Iris pigment epithelial cell (primary cell): ENCODE data around the gene PEAK1.

ENCODE experiments used
- DNase-seq: peaks from one replicate; pipeline ENCODE4 v3.0.0-alpha.2; 2011; ENCODE audit warnings: low read depth

PEAK1 gene

DNA sequence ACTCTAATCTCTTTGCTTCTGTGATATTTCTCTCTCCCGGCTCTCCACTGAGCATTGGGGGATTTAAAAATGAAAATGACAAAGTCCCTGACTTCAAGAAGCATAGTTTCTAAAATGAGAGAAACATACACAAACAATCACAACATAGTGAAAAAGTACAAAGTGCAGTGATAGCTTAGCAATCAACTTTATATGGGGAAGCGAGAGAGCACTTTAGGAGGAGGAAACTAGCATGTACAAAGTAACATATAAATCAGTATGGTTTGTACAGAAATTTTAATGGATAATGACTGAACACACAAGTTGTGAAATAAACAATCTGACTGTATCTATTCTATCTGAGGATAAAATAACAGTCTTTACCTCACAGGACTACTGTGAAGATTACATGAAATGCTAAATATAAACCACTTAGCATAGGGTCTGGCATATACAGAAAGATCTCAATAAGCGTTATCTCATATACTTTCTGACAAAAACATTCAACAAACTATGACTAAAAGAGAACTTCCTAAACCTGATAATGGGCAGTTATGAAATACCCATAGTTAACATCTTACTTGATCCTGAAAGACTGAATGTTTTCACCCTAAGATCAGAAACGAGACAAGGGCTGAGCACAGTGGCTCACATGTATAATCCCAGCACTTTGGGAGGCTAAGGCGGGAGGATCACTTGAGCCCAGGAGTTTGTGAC, 61.2 kb downstream of the PEAK1 start:
- DNase-seq, result peak; percentile 59

GRCh38 chr15:77356305-77356704, 63.6 kb downstream of the PEAK1 start:
- DNase-seq, result no peak

DNA sequence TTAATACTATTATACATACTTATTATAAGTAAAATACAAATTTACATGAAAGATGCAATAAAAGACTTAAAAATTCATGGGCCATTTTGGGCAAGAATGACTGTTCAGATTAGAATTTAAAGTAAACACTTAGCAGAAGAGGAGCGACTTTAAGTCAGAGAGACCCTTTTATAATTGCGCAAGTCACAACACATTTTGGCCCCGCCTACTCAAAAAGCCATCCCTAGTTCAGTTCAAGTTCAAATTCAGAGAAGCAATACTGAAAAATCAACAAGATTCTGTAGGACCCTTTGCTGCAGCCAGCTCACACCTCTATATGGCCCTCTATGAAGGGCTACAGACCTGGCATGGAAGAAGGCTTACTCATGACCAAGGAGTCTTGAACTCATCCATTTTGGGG, 64.6 kb downstream of the PEAK1 start:
- no peak for DNase-seq

GRCh38 chr15:77354063-77354462, 65.8 kb downstream of the PEAK1 start:
- DNase-seq, result no peak

DNA sequence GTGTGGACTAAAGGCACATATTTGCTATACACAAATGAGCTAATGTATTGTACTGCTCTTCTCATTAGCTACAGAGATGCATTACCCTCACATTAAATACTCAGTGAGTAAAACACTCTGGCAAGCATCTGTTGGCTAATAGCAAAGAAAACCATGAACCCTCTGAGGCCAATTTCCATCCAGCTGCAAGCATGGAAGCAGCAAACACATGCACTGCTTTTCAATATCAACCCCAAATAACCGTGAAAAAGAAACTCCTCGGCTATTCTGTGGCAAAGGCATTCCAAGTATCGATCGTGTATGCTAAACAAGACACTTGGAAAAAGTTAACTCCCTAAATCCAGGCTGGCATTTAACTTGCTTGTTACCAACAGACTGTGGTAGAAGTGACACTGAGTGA, 67.0 kb downstream of the PEAK1 start:
- no peak for DNase-seq

DNA sequence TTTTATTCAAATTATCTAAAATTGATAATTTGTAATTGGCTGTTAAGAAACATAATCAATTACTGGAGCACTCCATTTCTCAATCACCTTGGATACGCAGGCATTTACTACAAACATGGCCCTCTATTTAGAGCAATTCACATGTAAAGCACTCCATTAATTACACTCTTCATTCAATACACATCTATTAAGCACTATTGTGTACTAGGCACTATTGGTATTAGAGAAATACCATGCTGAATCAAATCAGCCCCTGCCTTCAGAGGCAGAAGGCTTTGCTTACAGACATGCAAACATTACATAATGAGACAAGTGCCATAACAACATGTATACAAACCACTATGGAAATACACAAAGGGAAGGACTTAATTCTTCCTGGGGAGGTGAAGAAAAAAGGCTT, 69.1 kb downstream of the PEAK1 start:
- DNase-seq, result no peak

DNA sequence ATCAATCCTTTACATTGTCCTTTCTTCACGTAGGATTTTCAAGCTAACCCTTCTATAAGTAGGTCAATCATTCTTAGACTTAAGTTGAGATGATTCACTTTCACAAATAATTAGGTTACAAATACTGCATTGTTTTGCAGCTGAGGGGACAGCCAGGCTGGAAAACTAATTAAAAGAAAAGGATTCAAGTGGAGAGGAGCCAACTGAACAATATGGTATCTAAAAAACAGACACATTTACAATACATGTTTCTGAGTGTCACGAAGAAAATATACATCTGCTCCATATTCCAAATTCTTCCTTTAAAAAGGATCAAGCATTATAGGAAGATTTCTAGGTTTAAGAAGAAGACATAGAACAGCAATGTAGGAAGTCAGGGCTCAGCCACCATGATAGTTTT, 70.2 kb downstream of the PEAK1 start:
- no peak for DNase-seq

DNA sequence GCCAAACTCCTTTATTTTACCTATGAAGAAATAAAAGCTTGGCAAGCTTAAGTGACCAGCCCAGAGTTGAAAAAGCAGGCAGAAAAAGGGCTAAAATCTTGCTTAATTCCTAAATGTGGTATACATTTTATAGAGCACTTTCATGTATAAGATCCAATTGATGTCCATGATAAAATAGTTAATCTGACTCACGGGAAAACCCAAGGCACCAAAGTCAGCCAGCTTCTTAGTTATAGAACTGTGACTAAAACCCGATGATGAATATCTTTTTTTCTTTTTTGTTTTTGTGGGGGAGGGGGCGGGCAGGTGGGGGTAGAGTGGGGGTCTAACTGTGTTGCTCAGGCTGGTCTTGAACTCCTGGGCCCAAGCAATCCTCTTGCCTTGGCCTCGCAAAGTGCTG, 71.4 kb downstream of the PEAK1 start:
- DNase-seq, result no peak

DNA sequence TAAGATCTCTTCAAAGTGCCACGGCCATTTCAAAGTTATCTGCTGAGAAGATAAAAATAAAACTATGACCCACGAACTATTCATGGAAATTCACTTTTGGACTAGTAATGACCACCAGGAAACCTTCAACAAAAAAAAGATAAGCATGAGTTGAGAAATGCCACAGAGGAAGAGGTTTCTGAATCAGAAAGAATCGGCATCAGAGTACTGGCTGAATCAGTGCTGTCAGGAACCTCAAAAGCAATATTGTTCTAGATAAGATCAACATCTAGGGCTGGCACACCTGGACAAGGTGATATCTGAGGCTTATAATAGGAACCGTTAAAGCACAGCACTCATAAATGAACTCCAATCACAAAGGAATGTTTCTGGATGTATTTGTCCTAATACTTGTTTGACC, 72.7 kb downstream of the PEAK1 start:
- peak; percentile 22 for DNase-seq

DNA sequence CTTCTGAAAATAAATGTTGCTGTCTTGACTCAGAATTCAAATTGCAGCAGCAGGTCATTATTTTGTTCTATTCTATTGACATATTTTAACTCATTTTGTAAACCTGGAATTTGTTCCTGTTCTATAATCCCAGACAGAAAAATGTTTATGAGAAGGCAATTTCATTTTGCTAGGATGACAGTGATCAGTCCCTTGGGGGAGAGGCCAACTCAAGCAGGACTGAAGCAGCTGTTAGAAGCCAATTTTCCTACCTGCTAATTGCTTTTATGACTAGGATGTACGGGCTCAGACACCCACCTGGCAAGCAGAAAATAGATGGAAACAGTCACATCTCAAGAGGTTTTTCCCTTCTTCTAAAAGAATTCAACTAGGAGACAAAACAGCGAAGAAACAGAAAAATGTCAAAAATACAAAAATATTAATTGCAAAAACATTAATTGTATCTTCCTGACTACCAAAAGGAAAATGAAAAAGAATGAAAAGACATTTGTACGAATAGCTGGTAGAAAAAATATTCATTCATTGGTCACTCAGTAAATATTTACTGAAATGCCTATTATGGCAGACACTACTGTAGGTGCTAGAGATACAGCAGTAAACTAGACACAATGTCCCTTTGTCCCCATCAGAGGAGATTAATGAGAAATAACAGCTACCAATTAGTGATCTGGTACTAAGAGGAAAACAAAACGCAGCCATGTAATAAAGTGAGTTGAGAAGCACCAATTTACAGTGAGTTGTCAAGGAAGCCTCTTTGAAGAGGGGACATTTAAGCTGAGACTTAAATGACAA, 73.5 kb downstream of the PEAK1 start:
- no peak for DNase-seq

GRCh38 chr15:77342807-77343206, 77.1 kb downstream of the PEAK1 start:
- no peak for DNase-seq

- no peak for DNase-seq
These were observed 79.7 kb downstream of the PEAK1 start for GRCh38 chr15:77340245-77340644.

GRCh38 chr15:77336006-77336405, 83.9 kb downstream of the PEAK1 start:
- no peak for DNase-seq

GRCh38 chr15:77335298-77335697, 84.6 kb downstream of the PEAK1 start:
- DNase-seq, result peak; percentile 80

DNA sequence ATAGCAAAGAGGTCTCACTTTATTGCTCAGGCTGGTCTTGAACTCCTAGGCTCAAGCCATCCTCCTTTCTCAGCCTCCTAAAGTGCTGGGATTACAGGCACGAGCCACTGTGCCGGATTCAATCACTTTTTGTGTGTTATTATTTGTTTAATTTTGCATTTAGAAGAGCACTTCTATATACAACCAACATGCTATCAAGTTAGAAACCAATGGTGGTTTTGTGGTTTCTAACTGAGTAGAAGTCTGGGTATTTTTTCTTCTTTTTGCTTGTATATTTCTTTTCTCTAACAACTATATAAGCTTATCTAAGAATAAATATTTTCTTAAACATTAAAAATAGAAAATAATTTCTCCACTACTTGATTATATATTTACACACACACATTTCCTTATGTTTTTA, 86.7 kb downstream of the PEAK1 start:
- no peak for DNase-seq

GRCh38 chr15:77329202-77329601, 90.7 kb downstream of the PEAK1 start:
- no peak for DNase-seq

DNA sequence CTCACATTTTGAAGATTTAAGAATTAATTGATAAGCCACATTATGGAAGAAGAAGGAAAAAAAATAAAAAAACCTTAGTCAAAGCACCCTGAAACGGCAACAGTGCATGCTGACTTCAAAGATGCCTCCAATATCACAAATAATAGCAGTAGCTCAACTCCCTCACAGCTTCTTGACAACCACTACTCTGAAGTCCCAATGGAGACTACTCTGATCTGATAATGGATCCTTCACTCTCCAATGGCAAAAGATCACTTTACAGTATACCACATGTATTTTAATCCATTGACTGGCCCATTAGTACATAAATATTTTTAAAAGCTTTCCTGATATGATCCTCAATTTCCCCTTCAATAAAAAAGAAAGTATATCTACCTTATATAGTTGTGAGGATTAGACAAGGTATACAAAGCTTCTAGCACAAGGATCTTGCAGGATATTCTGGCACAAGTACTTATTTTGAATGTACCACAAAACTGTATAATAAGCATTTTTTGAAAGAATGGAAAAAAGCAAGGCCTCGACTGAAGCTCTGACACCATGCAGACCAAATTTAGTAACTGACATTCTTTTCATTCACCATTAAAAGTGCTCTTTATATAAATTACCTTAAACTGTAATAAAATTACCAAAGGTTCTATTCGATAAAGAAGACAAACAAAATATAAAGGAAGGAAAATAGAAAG, 91.9 kb downstream of the PEAK1 start:
- DNase-seq, result no peak

GRCh38 chr15:77327168-77327567, 92.7 kb downstream of the PEAK1 start:
- no peak for DNase-seq

GRCh38 chr15:77326366-77326765, 93.5 kb downstream of the PEAK1 start:
- DNase-seq, result no peak

DNA sequence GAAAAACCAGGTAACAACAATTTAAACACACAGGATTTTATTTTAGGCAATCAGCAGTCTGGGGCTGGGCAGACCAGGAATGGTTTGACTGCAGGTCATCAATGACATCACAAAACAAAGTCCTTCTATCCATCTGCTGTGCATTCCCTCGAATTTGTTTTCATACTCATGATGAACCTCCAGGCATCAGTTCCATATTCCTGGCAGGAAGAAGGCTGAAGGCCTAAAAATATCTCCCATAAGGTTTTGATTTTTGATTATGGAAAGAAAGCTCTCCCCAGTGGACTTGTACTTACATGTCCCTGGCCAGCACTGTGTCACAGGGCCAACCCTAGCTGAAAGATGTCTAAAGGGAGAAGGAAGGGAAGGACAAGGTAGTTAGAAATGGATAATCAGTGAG, 107.4 kb downstream of the PEAK1 start:
- no peak for DNase-seq

GRCh38 chr15:77311618-77312398, 108.1 kb downstream of the PEAK1 start:
- DNase-seq, result no peak

DNA sequence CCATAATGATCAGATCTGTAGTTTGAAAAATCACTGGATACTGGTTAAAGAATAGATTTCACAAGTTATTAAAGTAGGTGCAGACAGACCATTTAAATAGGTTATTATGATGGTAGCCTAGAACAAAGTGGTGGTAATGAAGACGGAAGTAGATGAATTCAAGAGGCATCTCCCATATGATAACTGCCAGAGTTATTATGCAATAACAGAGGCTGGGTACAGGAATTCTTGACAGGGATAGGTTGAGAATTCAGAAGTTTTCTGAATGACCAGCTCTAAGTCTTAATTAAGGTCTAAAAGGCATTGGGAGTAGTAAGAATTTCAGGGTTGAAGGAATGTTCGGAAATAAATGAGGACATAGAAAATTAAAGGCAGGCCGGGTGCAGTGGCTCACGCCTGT, 108.9 kb downstream of the PEAK1 start:
- no peak for DNase-seq
